Measurements from ENCODE around the gene PCDHGB2. TPM values are rescaled to one million over a fixed set of nuclear protein-coding genes. Genes with fewer than 3 reads are reported as not detected.
"Not testable (repeated sequence)": the region's sequence is repeated elsewhere in the genome, so short reads cannot be mapped to it uniquely, and the experiment has no call there.

PCDHGB2 gene
- under 1 TPM; 0.47 to 0.76 TPM for total RNA-seq

DNA sequence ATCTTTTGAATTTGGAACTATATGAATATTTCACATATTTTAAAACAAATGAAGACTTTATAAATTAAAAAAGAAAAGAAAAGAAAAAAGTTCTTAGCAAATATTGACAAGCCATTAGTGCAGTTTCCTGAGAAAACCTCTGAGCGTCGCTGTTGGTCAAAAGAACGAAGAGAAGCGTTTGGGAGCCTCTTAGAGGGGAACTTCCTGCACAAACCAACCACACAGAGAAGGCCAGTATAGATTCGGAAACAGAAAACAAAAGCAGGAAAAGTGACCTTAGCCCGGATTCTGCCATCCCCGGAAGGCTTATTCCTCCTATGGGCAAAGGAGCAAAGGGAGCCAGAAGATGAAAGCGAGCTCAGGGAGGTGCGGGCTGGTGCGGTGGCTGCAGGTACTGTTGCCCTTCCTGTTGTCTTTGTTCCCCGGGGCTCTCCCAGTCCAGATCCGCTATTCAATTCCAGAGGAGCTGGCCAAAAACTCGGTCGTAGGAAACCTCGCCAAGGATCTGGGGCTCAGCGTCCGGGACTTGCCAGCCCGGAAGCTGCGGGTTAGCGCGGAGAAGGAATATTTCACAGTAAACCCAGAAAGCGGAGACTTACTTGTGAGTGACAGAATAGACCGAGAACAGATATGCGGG, at the start of gene PCDHGB2:
Gene PCDHGB2 (plus strand): TSS at position 205 of the 637 bp plus-strand sequence. CDS start 142 bp downstream, at position 347.
- peaks cover 34% of the 10 kb centered on the region for H3K36me3 Mint-ChIP-seq

DNA sequence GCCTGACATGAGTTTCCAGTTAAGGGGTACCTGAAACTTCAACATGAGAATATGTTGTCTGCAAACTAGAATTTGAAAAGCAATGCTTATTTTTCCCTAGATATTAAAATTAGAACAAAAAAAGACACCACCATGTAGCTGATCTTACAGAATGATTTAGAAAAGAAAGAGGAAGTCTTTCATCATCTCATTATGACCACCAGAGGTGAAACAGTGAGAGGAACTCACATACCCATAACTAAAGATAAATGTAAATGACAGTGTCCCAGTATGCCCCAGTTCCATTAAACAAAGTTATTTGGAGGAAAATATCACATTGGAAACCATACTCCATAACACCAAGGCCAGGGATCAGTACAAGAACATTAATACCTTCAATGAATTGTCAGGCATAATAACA, 46.1 kb upstream of the PCDHGB2 start:
- DNase-seq (ENCODE audit: low spot score) = no peak
- Mint-ChIP-seq H3K4me3 (no peak overlapping the region), H3K27me3 (no peaks in the 10 kb centered on the region), H3K4me1 (ENCODE audit: low read depth in 2 of 2) (peaks cover 7 to 34% of the 10 kb centered on the region in 2 donors), H3K9me3 (peaks cover 38% of the 10 kb centered on the region), H3K27ac (no peak overlapping the region), H3K36me3 (peaks cover 54% of the 10 kb centered on the region)
- ATAC-seq = no peak

More for the DNA sequence above, at the start of gene PCDHGB2:
- Mint-ChIP-seq H3K4me1 (ENCODE audit: low read depth in 2 of 2) (peaks cover 3 to 5% of the 10 kb centered on the region in 2 donors), H3K9me3 (peaks cover 15% of the 10 kb centered on the region), H3K4me3 (peak within 1 kb of the TSS; percentile 74), H3K27me3 (peaks cover 54 to 72% of the 10 kb centered on the region in 2 donors), H3K27ac (no peak within 1 kb of the TSS)
- DNase-seq (ENCODE audit: low spot score) (no peak), ATAC-seq (peak in 1 of 2 donors; percentile 41)

DNA sequence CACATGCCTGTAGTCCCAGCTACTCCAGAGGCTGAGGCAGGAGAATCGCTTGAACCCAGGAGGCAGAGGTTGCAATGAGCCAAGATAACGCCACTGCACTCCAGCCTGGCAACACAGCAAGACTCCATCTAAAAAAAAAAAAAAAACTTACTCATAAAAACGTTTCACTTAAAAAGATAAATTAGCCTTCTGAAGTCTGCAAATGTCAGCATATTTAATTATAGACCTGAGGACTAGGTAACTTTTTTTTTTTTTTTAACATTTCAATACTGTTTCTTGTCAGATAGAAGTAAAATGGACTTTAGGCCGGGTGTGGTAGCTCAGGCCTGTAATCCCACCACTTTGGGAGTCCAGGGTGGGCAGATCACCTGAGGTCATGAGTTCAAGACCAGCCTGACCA, 42.8 kb upstream of the PCDHGB2 start:
- ATAC-seq; H3K4me3 Mint-ChIP-seq; H3K27me3 Mint-ChIP-seq; DNase-seq (ENCODE audit: low spot score); H3K27ac Mint-ChIP-seq: not testable (repeated sequence)
- Mint-ChIP-seq H3K36me3 (peaks cover 64% of the 10 kb centered on the region), H3K9me3 (peaks cover 38% of the 10 kb centered on the region), H3K4me1 (ENCODE audit: low read depth in 2 of 2) (peaks cover 35 to 45% of the 10 kb centered on the region in 2 donors)

DNA sequence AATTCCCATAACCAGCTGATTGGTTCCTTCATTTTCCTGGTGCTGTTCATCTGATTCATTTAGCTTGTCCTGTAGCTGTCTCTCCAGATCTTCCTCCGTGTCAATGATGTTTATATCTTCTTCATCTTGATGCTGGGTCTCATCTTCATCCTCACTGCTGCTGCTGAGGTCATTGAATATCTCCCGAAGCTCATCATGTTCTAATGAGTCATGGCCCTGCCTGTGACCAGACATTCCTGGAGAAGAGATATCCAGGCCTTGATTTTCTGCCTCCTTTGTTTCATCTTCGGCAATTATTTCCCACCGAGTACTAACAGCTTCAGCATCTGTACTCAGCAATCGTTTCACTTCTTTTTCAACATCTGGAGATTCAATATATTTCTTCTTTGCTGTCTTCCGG, 40.6 kb upstream of the PCDHGB2 start:
- Mint-ChIP-seq H3K27me3 (no peaks in the 10 kb centered on the region), H3K36me3 (peaks cover 57% of the 10 kb centered on the region), H3K9me3 (peaks cover 33% of the 10 kb centered on the region), H3K4me3 (peak overlapping the region; percentile 97), H3K4me1 (ENCODE audit: low read depth in 2 of 2) (peaks cover 35 to 45% of the 10 kb centered on the region in 2 donors), H3K27ac (peak overlapping the region; percentile 99 to 100)
- ATAC-seq (no peak), DNase-seq (ENCODE audit: low spot score) (no peak)

DNA sequence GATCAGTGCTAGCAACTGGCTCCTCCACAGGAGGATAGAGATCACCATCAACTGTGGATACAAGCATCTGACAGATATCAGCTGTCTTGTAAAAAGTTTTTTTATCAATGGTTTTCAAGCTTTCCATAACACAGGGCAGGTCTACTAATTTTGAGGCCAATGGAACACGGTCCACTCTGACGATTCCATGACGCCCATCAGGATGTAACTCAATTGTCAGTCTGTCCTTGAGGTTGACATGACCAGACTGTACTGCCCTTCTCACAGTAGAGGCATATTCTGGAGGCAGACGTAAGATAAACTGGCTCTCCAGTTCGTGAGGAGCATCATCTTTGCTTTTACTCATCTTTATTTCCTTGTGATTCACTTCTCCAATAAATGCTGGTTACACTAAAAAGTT, 40.1 kb upstream of the PCDHGB2 start:
- Mint-ChIP-seq H3K4me1 (ENCODE audit: low read depth in 2 of 2) (peaks cover 35 to 43% of the 10 kb centered on the region in 2 donors), H3K36me3 (peaks cover 52% of the 10 kb centered on the region), H3K4me3 (peak overlapping the region; percentile 97), H3K27me3 (peaks cover 2 to 4% of the 10 kb centered on the region in 2 donors), H3K9me3 (peaks cover 30% of the 10 kb centered on the region), H3K27ac (peak overlapping the region; percentile 99 to 100)
- ATAC-seq = no peak
- DNase-seq (ENCODE audit: low spot score) = no peak

DNA sequence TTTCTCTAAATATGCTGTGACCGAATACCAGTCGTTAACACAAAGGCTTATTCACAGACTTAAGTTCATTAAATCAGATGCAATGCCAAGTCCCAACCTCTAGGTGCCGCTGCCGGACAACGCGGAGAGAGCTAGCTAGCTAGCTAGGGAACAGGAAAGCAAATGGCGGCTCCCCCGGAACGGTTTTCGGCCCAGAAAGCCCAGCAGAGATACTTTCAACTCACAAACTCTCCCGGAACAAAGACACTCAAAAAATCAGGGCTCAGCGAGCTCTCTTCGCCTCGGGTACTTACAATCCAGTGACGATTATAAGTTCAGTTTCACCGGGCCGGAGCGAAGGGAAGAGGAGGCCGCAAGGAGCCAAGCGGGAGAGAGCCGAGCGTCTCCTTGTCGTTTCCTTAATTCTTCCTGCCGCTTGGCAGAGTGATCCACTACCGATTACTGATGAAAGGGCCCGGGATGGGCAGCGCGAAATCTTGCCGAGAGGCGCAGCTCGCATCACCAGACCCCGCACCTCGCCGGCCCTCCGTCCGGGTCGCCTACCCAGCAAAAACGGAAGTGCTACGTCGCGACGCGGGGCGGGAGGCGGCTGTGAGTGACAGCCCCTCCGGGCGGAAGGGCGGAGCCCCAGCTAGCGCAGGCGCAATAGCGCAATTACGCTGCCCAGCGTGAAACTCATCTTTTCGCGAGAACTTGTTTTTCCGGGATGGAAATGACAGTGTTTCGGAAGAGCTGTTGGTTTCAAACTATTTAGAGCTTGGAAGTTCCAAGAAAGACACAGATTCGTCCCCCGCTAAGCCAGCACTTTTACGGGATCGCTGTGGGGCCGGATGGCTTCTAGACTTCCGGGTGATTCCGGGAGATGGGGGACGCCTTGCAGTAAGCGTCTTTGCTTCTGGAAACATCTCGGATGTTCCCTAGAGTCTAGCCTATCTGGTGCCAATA, 39.3 kb upstream of the PCDHGB2 start, which contains the start of gene TAF7:
Gene TAF7 (minus strand): TSS at position 560 of the 945 bp plus-strand sequence. CDS start 740 bp downstream, outside the sequence.
- peaks cover 44% of the 10 kb centered on the region for H3K36me3 Mint-ChIP-seq
- peaks cover 2 to 7% of the 10 kb centered on the region in 2 donors for H3K27me3 Mint-ChIP-seq
- H3K4me3 Mint-ChIP-seq = peak within 1 kb of the TSS; percentile 97
- peak within 1 kb of the TSS; percentile 99 to 100 for H3K27ac Mint-ChIP-seq
- ATAC-seq = peak; percentile 97 to 98
- peaks cover 35 to 36% of the 10 kb centered on the region in 2 donors for H3K4me1 Mint-ChIP-seq (ENCODE audit: low read depth in 2 of 2)
- DNase-seq (ENCODE audit: low spot score) = peak; percentile 95
- H3K9me3 Mint-ChIP-seq = peaks cover 22% of the 10 kb centered on the region

DNA sequence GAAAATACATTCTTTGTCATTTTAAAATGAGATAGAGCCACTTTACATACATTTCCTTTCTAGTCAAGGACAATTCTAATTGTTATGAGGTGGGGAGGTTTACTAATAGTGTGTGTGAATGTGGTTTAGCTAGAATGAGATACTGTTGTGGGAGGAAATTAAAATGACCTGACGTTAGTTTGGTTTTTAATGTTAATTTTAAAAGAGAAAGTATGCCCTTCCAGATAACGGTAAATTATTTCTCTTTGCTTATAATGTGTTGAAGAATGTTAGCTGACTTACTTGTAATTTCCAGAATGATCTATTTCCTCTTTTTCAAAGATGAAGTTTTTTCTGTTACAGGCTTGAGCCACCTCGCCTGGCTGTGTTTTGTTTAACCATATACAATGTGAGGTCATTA, 37.5 kb upstream of the PCDHGB2 start:
- peaks cover 8 to 21% of the 10 kb centered on the region in 2 donors for H3K27me3 Mint-ChIP-seq
- no peak for DNase-seq (ENCODE audit: low spot score)
- peak overlapping the region; percentile 38 for H3K4me3 Mint-ChIP-seq
- H3K4me1 Mint-ChIP-seq (ENCODE audit: low read depth in 2 of 2) = peaks cover 37 to 40% of the 10 kb centered on the region in 2 donors
- ATAC-seq = no peak
- H3K27ac Mint-ChIP-seq = peak overlapping the region; percentile 99 to 100
- peaks cover 19% of the 10 kb centered on the region for H3K9me3 Mint-ChIP-seq
- peaks cover 46% of the 10 kb centered on the region for H3K36me3 Mint-ChIP-seq

DNA sequence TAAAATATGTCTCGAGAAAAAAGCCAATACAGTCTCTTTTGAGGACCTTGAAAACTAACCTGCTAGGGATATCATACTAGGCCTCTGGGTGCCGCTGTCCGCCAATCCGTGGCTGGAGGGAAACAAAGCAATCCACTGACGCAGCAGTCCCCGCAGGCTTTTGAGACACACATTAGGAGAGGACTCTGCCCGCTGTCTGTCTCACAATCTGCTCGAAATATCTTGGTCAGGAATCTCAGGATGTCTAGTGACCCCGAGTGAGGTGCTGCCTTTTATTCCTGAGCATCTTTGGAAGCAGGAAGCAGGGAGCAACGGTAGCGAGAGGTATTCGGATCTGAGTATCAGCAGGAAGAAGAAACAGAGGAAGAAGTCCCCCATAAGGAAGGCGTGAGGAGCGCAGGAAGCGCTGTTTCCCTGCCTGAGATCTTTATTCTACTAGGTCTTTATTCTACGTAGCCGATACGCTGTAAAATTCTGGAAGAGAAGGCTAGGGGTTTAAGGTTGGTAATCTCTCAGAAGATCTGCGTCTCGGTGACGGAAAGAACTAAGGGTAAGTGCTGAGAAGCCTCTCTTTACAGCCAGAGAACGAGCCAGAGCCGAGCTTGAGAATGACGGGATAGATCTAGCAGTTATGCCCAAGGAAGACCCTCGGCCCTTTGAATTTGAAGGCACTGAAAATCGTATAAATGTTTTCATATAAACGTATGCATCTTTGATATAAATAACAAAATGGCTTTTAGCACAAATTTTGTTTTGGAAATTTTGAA, 33.5 kb upstream of the PCDHGB2 start:
- ATAC-seq (peak; percentile 74 to 84), DNase-seq (ENCODE audit: low spot score) (peak; percentile 67)
- Mint-ChIP-seq H3K27me3 (peaks cover 18 to 41% of the 10 kb centered on the region in 2 donors), H3K36me3 (peaks cover 14% of the 10 kb centered on the region), H3K4me3 (peak overlapping the region; percentile 83), H3K9me3 (peaks cover 4% of the 10 kb centered on the region), H3K4me1 (ENCODE audit: low read depth in 2 of 2) (peaks cover 7 to 9% of the 10 kb centered on the region in 2 donors), H3K27ac (peak overlapping the region in 1 of 2 donors; percentile 84)

DNA sequence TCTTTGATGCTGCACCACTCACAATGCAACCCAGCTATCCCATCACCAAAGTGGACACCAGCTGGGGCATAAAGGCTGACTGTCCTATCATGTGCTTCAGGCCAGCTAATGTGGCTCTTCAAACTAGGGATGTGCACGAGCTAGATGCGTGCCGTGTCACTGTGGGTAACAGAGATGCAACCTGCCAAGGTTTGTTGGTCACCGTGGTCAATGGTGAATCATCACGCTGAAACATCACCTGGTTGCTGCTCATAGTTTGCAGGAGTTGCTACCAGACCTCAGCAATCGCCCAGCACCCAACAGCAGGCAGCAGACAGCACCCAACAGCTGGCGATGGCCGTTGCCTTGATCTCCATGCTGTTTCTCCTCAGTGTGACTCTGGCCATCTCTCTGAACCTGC, 31.6 kb upstream of the PCDHGB2 start:
- no peak overlapping the region for H3K4me3 Mint-ChIP-seq
- no peak for DNase-seq (ENCODE audit: low spot score)
- peak in 1 of 2 donors; percentile 27 for ATAC-seq
- peaks cover 31 to 55% of the 10 kb centered on the region in 2 donors for H3K27me3 Mint-ChIP-seq
- H3K36me3 Mint-ChIP-seq = peaks cover 11% of the 10 kb centered on the region
- H3K9me3 Mint-ChIP-seq = peaks cover 3% of the 10 kb centered on the region
- H3K27ac Mint-ChIP-seq = no peak overlapping the region
- H3K4me1 Mint-ChIP-seq (ENCODE audit: low read depth in 2 of 2) = peaks cover 4% of the 10 kb centered on the region in 2 donors

DNA sequence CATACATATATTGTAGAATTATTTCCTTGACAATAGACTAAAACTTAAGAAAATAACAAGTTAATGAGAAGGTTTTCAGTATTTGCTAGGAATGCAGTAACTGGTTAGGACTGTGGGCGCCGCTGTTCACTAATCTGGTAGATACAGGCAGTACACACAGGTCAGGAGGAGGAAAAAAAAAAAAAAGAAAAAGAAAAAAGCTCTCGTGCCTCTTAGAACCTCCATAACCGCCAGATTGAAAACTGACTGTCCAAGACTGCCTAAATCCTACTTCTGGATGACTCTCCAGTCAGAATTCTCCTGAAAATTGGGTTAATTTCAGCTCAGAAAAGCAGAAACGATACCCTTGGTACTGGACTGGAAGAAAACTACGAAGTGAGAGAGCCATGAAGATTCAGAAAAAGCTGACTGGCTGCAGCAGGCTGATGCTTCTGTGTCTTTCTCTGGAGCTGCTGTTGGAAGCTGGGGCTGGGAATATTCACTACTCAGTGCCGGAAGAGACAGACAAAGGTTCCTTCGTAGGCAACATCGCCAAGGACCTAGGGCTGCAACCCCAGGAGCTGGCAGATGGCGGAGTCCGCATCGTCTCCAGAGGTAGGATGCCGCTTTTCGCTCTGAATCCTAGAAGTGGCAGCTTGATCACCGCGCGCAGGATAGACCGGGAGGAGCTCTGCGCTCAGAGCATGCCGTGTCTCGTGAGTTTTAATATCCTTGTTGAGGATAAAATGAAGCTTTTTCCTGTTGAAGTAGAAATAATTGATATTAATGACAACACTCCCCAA, 29.3 kb upstream of the PCDHGB2 start, which contains the start of gene PCDHGA1:
Gene PCDHGA1 (plus strand): TSS at position 216 of the 782 bp plus-strand sequence.
- H3K27ac Mint-ChIP-seq = no peak within 1 kb of the TSS
- ATAC-seq (no peak), DNase-seq (ENCODE audit: low spot score) (no peak)
- H3K4me1 Mint-ChIP-seq (ENCODE audit: low read depth in 2 of 2) = peaks cover 4 to 6% of the 10 kb centered on the region in 2 donors
- peaks cover 41 to 71% of the 10 kb centered on the region in 2 donors for H3K27me3 Mint-ChIP-seq
- peaks cover 19% of the 10 kb centered on the region for H3K36me3 Mint-ChIP-seq
- H3K4me3 Mint-ChIP-seq = no peak within 1 kb of the TSS
- peaks cover 9% of the 10 kb centered on the region for H3K9me3 Mint-ChIP-seq

DNA sequence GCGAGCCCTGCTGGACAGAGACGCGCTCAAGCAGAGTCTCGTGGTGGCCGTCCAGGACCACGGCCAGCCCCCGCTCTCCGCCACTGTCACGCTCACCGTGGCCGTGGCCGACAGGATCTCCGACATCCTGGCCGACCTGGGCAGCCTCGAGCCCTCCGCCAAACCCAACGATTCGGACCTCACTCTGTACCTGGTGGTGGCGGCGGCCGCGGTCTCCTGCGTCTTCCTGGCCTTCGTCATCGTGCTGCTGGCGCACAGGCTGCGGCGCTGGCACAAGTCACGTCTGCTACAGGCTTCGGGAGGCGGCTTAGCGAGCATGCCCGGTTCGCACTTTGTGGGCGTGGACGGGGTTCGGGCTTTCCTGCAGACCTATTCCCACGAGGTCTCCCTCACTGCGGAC, 27.2 kb upstream of the PCDHGB2 start:
- not testable (repeated sequence) for ATAC-seq; H3K27ac Mint-ChIP-seq; H3K4me1 Mint-ChIP-seq (ENCODE audit: low read depth in 2 of 2); DNase-seq (ENCODE audit: low spot score); H3K4me3 Mint-ChIP-seq
- Mint-ChIP-seq H3K36me3 (peaks cover 17% of the 10 kb centered on the region), H3K9me3 (peaks cover 18% of the 10 kb centered on the region), H3K27me3 (peaks cover 52 to 73% of the 10 kb centered on the region in 2 donors)

DNA sequence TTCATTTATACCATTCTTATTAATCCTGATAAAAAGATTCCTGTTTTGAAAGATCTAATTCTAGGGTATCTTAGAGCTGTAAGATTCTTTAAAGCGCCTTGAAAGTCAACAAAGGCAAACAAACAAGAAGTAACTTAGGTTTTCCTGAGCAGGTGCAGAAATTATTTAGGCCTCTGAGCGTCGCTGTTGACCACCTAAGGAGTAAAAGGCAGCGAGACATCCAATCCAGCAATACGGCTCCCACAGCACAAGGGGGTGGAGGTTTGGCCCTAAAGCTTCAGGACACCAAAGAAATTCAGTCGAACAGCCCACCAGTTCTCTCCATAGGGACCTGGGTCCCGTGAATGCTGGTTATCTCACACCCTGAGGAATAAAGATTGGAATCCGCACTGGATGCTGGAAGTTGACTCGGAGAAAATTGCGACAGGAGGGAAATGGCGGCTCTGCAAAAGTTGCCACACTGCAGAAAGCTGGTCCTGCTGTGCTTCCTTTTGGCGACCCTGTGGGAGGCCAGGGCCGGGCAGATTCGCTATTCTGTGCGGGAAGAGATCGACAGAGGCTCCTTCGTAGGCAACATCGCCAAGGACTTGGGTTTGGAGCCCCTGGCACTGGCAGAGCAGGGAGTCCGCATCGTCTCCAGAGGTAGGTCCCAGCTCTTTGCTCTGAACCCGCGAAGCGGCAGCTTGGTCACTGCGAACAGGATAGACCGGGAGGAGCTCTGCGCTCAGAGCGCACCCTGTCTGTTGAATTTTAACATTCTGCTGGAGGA, 21.1 kb upstream of the PCDHGB2 start, which contains the start of gene PCDHGA2:
Gene PCDHGA2 (plus strand): TSS at position 223 of the 769 bp plus-strand sequence.
- Mint-ChIP-seq H3K36me3 (peaks cover 29% of the 10 kb centered on the region), H3K27ac (no peak within 1 kb of the TSS), H3K4me1 (ENCODE audit: low read depth in 2 of 2) (peaks cover 0 to 2% of the 10 kb centered on the region in 2 donors), H3K4me3 (no peak within 1 kb of the TSS), H3K27me3 (peaks cover 59 to 87% of the 10 kb centered on the region in 2 donors), H3K9me3 (peaks cover 27% of the 10 kb centered on the region)
- no peak for DNase-seq (ENCODE audit: low spot score)
- ATAC-seq = no peak
